Loucy (cell line): ENCODE data around the gene PDCD4.
"Not testable (repeated sequence)": the region's sequence is repeated elsewhere in the genome, so short reads cannot be mapped to it uniquely, and the experiment has no call there.

Experiments used
- H2AFZ ChIP-seq: fragments of 200-600 bp; sonication (generic); 2 replicates; pipeline ENCODE4 v1.6.0; 2016; ENCODE audit warnings: antibody characterized with exemption, mild to moderate bottlenecking, low read length, moderate library complexity
- H3F3A ChIP-seq: fragments of 200-600 bp; 2 replicates; pipeline ENCODE4 v1.6.0; 2016; ENCODE audit warnings: antibody characterized with exemption, low read depth, mild to moderate bottlenecking
- H3K27me3 ChIP-seq: fragments of 200-600 bp; sonication (generic); 2 replicates; pipeline ENCODE4 v1.6.1; 2014; ENCODE audit warnings: low read length, mild to moderate bottlenecking; ENCODE audit not compliant: insufficient read depth, poor library complexity, severe bottlenecking
- H3K36me3 ChIP-seq: fragments of 200-600 bp; sonication (generic); 2 replicates; pipeline ENCODE4 v1.6.1; 2016; ENCODE audit warnings: low read length; ENCODE audit not compliant: insufficient read depth
- H3K4me1 ChIP-seq: fragments of 200-600 bp; sonication (generic); 2 replicates; pipeline ENCODE4 v1.5.1; 2014; ENCODE audit warnings: low read length, mild to moderate bottlenecking; ENCODE audit not compliant: insufficient read depth, poor library complexity, severe bottlenecking
- H3K4me2 ChIP-seq: fragments of 200-600 bp; sonication (generic); 2 replicates; pipeline ENCODE4 v1.6.0; 2014; ENCODE audit warnings: antibody characterized with exemption, low read length, low read depth, mild to moderate bottlenecking; ENCODE audit not compliant: poor library complexity, severe bottlenecking
- H3K4me3 ChIP-seq: fragments of 200-600 bp; sonication (generic); 2 replicates; pipeline ENCODE4 v1.5.1; 2014; ENCODE audit warnings: low read length, mild to moderate bottlenecking, mixed read lengths; ENCODE audit not compliant: poor library complexity, severe bottlenecking
- H3K79me2 ChIP-seq: fragments of 200-600 bp; sonication (generic); 2 replicates; pipeline ENCODE4 v1.6.1; 2014; ENCODE audit warnings: low read length; ENCODE audit not compliant: insufficient read depth
- H3K9ac ChIP-seq: fragments of 200-600 bp; sonication (generic); 2 replicates; pipeline ENCODE4 v1.6.0; 2014; ENCODE audit warnings: mild to moderate bottlenecking, low read depth, low read length, moderate library complexity; ENCODE audit not compliant: poor library complexity, severe bottlenecking
- H3K9me2 ChIP-seq: fragments of 200-600 bp; sonication (generic); replicated peaks from 2 replicates; pipeline ENCODE4 v1.6.1; 2016; ENCODE audit warnings: low read depth, low read length, mixed read lengths
- H3K9me3 ChIP-seq: fragments of 200-600 bp; sonication (generic); 2 replicates; pipeline ENCODE4 v1.6.1; 2014; ENCODE audit warnings: mild to moderate bottlenecking, antibody characterized with exemption, low read length, low read depth; ENCODE audit not compliant: insufficient read depth
- H4K20me1 ChIP-seq: fragments of 200-600 bp; sonication (generic); 2 replicates; pipeline ENCODE4 v1.6.0; 2014; ENCODE audit warnings: antibody characterized with exemption, low read length, mild to moderate bottlenecking; ENCODE audit not compliant: insufficient read depth, poor library complexity, severe bottlenecking
- EZH2phosphoT487 ChIP-seq: fragments of 200-600 bp; IDR thresholded peaks from 2 replicates; pipeline ENCODE4 v1.6.1; 2018; ENCODE audit warnings: antibody characterized with exemption, mild to moderate bottlenecking, moderate library complexity, borderline replicate concordance
- TF ChIP-seq, protein P1 (sequence below): fragments of 200-600 bp; sonication (generic); conservative IDR thresholded peaks from 2 replicates; pipeline ENCODE4 v1.5.1; 2014; ENCODE audit warnings: mild to moderate bottlenecking, antibody characterized with exemption, low read length

Gene PDCD4

DNA sequence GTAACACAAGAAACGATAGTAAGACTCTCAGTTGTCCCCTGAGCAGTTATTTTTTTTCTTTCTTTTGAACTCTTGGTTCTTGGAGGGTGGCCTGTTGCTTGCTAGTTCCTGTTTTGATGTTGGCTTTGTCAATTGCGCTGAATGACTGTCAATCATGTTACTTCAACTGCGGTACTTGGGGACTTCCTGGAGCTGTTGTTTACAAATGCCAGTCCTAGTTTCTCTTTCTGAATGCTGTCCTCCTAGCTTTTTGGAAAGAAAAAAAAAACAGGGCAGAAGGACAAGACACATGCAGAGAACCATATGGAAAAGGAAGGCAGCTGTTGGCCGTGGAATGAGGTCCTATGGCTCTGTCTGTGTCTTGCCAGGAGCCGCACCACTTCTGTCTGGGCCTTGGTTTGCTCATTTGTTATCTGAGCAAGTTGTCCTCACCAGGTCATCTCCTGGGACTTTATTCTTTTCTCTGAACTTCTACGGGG, 7.0 kb upstream of the PDCD4 start:
- H3K9me2 ChIP-seq, result no peaks in the 10 kb centered on the region
- H3K4me3 ChIP-seq, result no peak overlapping the region
- H3K36me3 ChIP-seq, result no peaks in the 10 kb centered on the region
- TF ChIP-seq, protein P1, sequence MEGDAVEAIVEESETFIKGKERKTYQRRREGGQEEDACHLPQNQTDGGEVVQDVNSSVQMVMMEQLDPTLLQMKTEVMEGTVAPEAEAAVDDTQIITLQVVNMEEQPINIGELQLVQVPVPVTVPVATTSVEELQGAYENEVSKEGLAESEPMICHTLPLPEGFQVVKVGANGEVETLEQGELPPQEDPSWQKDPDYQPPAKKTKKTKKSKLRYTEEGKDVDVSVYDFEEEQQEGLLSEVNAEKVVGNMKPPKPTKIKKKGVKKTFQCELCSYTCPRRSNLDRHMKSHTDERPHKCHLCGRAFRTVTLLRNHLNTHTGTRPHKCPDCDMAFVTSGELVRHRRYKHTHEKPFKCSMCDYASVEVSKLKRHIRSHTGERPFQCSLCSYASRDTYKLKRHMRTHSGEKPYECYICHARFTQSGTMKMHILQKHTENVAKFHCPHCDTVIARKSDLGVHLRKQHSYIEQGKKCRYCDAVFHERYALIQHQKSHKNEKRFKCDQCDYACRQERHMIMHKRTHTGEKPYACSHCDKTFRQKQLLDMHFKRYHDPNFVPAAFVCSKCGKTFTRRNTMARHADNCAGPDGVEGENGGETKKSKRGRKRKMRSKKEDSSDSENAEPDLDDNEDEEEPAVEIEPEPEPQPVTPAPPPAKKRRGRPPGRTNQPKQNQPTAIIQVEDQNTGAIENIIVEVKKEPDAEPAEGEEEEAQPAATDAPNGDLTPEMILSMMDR, result no peak
- no peak for TF ChIP-seq EZH2phosphoT487
- H3F3A ChIP-seq, result no peaks in the 10 kb centered on the region
- H3K4me1 ChIP-seq, result peaks cover 89% of the 10 kb centered on the region
- H2AFZ ChIP-seq, result peak overlapping the region; percentile 69
- peaks cover 3% of the 10 kb centered on the region; the same call in 1 of the 2 replicates for H3K79me2 ChIP-seq
- H3K9ac ChIP-seq, result no peak overlapping the region
- H3K9me3 ChIP-seq, result no peaks in the 10 kb centered on the region
- H3K27me3 ChIP-seq, result no peaks in the 10 kb centered on the region
- H3K4me2 ChIP-seq, result peak overlapping the region; percentile 15
- H4K20me1 ChIP-seq, result no peaks in the 10 kb centered on the region

DNA sequence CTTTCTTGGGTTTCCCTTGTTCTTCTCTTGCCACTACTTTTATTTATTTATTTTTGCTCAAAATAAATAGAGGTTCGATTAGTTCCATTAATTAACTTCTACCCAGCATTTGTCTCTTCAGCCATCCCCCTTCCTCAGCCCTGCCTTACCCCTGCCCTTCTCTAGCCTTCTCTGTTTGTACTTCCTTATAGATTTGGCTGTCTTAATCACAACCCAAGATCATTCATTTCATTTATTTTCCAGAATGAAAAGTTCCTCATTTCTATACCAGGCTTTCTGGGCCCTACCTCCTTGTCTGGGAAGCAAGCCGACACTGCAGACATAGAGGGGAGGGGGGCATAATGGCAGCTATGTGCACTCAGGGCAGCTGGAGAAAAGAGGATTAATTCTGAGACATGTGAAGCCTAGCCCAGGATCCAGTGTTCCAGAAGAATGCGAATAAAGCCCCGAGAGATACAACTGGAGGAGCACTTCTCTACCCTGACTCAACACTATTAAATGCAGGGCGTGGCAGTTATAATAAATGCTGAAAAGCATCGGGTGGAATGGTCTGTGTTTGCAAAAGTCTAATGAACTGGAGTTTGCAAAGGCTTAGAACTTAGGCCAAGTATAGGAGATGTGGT, 6.4 kb upstream of the PDCD4 start:
- Histone ChIP-seq H3K27me3 (no peaks in the 10 kb centered on the region), H4K20me1 (no peaks in the 10 kb centered on the region), H3K9ac (no peak overlapping the region), H3F3A (no peaks in the 10 kb centered on the region), H3K4me1 (peaks cover 89% of the 10 kb centered on the region), H2AFZ (no peak overlapping the region), H3K9me2 (no peaks in the 10 kb centered on the region), H3K36me3 (no peaks in the 10 kb centered on the region), H3K4me3 (no peak overlapping the region), H3K4me2 (no peak overlapping the region), H3K79me2 (peaks cover 9% of the 10 kb centered on the region), H3K9me3 (no peaks in the 10 kb centered on the region)
- TF ChIP-seq, protein P1, result no peak
- no peak for TF ChIP-seq EZH2phosphoT487

DNA sequence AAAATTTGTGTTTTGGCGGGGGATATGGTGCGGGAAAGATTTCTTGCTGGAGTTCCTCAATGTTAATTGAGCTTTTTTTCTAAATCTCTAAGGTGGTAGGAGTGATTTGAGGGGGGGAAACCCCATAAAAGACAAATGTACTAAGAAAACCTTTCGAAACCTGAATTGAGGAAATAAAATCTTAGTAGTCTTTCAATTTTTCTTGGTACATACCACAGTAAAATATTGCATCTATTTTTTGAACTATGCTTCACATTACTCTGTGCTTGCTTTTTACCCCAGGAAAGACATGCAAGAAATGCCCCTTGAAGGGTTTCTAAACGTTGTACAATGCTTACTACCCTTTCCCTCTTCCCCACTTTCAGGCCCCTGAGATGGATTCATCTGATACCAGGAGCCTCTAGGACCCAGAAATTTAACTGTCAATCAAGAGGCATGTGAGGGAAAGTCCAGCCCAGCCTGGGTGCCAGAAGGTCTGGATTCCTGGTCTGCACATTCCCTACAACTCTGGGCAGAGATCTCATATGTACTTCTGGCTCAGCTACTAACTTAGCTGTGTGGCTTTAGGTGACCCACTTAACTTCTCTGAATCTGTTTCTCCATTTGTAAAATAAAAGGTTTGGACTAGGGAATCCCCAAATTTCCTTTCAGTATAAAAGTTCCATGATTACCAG, 5.8 kb upstream of the PDCD4 start:
- no peak overlapping the region for H3K4me3 ChIP-seq
- H4K20me1 ChIP-seq, result no peaks in the 10 kb centered on the region

DNA sequence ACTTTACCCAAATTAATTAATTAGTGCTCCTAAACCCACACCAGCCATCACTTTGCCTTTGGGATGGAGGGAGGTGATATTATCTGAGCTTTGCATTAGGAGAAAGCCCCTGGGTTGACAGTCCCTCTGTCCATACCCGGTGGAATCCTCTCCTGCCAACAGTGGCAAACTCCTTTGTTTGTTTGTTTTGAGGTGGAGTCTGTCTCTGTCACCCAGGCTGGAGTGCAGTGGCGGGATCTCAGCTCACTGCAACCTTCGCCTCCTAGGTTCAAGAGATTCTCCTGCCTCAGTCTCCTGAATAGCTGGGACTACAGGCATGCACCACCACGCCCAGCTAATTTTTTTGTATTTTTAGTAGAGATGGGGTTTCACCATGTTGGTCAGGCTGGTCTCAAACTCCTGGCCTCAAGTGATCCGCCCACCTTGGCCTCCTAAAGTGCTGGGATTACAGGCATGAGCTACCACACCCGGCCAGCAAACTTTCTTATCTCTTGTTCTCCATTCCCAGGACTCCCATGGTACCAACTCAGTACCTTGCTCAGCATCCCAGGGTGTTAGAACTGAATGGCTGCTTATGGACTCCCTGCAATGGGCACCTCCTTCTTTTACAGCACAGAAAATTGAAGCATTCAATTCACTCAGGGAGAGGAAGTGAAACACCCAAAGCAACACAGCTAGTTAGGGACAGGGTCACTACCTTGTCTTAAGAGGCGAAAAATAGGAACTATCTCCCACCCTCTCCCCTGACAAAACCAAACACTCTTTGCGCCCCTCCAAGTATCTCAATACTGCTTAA, 4.5 kb upstream of the PDCD4 start:
- H3K9me3 ChIP-seq, H3K4me3 ChIP-seq, H3K36me3 ChIP-seq, H4K20me1 ChIP-seq, H3F3A ChIP-seq, H3K27me3 ChIP-seq, H3K9me2 ChIP-seq: not testable (repeated sequence)
- H3K4me1 ChIP-seq, result peaks cover 88% of the 10 kb centered on the region
- peak overlapping the region; percentile 41; the same call in 1 of the 2 replicates for H2AFZ ChIP-seq
- peaks cover 24% of the 10 kb centered on the region for H3K79me2 ChIP-seq
- peak overlapping the region; percentile 90 for H3K9ac ChIP-seq
- H3K4me2 ChIP-seq, result peak overlapping the region; percentile 99

More for the DNA sequence above, 5.8 kb upstream of the PDCD4 start:
- H2AFZ ChIP-seq, result no peak overlapping the region
- TF ChIP-seq, protein P1, result no peak
- no peak for TF ChIP-seq EZH2phosphoT487
- H3K27me3 ChIP-seq, result no peaks in the 10 kb centered on the region
- H3K9me2 ChIP-seq, result no peaks in the 10 kb centered on the region
- peak overlapping the region; percentile 35 for H3K4me2 ChIP-seq
- no peak overlapping the region for H3K9ac ChIP-seq
- H3K79me2 ChIP-seq, result peaks cover 16% of the 10 kb centered on the region
- H3K9me3 ChIP-seq, result no peaks in the 10 kb centered on the region
- H3F3A ChIP-seq, result no peaks in the 10 kb centered on the region
- peaks cover 89% of the 10 kb centered on the region for H3K4me1 ChIP-seq
- no peaks in the 10 kb centered on the region for H3K36me3 ChIP-seq
